ENCODE measurements around the gene WDR7.

GRCh38 chr18:56727399-56727798 is 76.2 kb downstream of the WDR7 start:
- no peak for TF ChIP-seq POLR2A (IDR thresholded peaks at IDR 0.05)
- no peak for TF ChIP-seq POLR2AphosphoS5 (IDR thresholded peaks at IDR 0.05)
- TF ChIP-seq CTCF (IDR thresholded peaks at IDR 0.05), result no peak
- no peak for TF ChIP-seq EP300 (IDR thresholded peaks at IDR 0.05)
